K562 (cell line): ENCODE results near the gene ULBP2. TPM values are rescaled to one million over a fixed set of nuclear protein-coding genes. Genes with fewer than 3 reads are reported as not detected.

Experiments
- ATAC-seq: fragments of 200-7000 bp; cut with Tn5 transposase; 3 replicates; pipeline ENCODE4 v1.9.1; 2020; ENCODE audit warnings: moderate library complexity
- BruUV-seq: library from RNA; stranded (reverse); fragments of 400-500 nt; replicated peaks from 2 replicates; lab custom pipeline; 2021; lab: Mats Ljungman, UMichigan
- CTCF ChIA-PET: fragments of 300-600 bp; formaldehyde crosslinking; extraction: SDS; loops from one replicate; lab custom pipeline; 2021; ENCODE audit warnings: low intra/inter-chr PET ratio; lab: Yijun Ruan, JAX
- POLR2A ChIA-PET: fragments of 300-600, 350-650 bp; sonication (Branson Sonifier 250); formaldehyde crosslinking; extraction: SDS; loops from one replicate; lab custom pipeline; 2021; ENCODE audit warnings: antibody characterized with exemption, inconsistent platforms; lab: Yijun Ruan, JAX
- DNase-seq, 4 experiments: peaks; one replicate each; pipeline versions ENCODE4 v3.0.0 to v3.0.0-alpha.2; 2011 to 2018; ENCODE audit warnings: low spot score in 3 of 4, mixed read lengths in 3 of 4; ENCODE audit errors: extremely low read depth in 1 of 4
- FAIRE-seq: peaks from 2 replicates; lab custom pipeline; 2011; peaks lifted over from hg19 to GRCh38; lab: Jason Lieb, UNC
- H2AFZ ChIP-seq: 2 replicates; pipeline ENCODE4 v1.6.0; 2011; ENCODE audit warnings: low read depth, low read length, control low read depth, inconsistent platforms
- H3K27ac ChIP-seq: fragments of 200-600 bp; 3 replicates; pipeline ENCODE4 v1.8.0; 2011; ENCODE audit warnings: low read depth, mild to moderate bottlenecking, control low read depth, inconsistent platforms, low read length, moderate library complexity, mixed read lengths; ENCODE audit errors: extremely low read depth
- H3K27me3 ChIP-seq, 2 experiments: fragments of 300-600 bp in 1 of 2; 2 replicates in 1 of 2; 3 replicates in 1 of 2; pipeline versions ENCODE4 v1.6.0 to v1.8.0; 2011; ENCODE audit warnings: inconsistent platforms in 2 of 2, low read length in 2 of 2, mild to moderate bottlenecking in 1 of 2, mixed read lengths in 1 of 2, moderate library complexity in 1 of 2; ENCODE audit not compliant: control insufficient read depth in 2 of 2, insufficient read depth in 2 of 2
- H3K36me3 ChIP-seq: fragments of 300-600 bp; 3 replicates; pipeline ENCODE4 v1.8.0; 2011; ENCODE audit warnings: mild to moderate bottlenecking, low read length, inconsistent platforms; ENCODE audit not compliant: control insufficient read depth, insufficient read depth
- H3K4me1 ChIP-seq, 2 experiments: fragments of 200-600 bp in 1 of 2; replicated peaks in 1 of 2; 2 replicates in 1 of 2; 3 replicates in 1 of 2; pipeline versions ENCODE4 v1.5.1 to v1.8.0; 2011; ENCODE audit warnings: inconsistent platforms in 2 of 2, low read length in 2 of 2, mild to moderate bottlenecking in 1 of 2, mixed read lengths in 1 of 2, moderate library complexity in 1 of 2; ENCODE audit not compliant: control insufficient read depth in 2 of 2, insufficient read depth in 2 of 2
- H3K4me2 ChIP-seq: 2 replicates; pipeline ENCODE4 v1.6.1; 2011; ENCODE audit warnings: low read length, control low read depth, inconsistent platforms, mixed read lengths; ENCODE audit not compliant: insufficient read depth
- H3K4me3 ChIP-seq: fragments of 200-600 bp; sonication (generic), shearing (Covaris generic); 2 replicates; pipeline ENCODE4 v1.5.1; 2016; ENCODE audit warnings: control low read depth, inconsistent platforms
- H3K79me2 ChIP-seq: fragments of 200-600 bp; 3 replicates; pipeline ENCODE4 v1.8.0; 2011; ENCODE audit warnings: low read length, inconsistent platforms; ENCODE audit not compliant: control insufficient read depth, insufficient read depth
- H3K9ac ChIP-seq, 2 experiments: 2 replicates each; pipeline versions ENCODE4 v1.6.0 to v1.6.1; 2011; ENCODE audit warnings: low read depth in 2 of 2, low read length in 2 of 2, control low read depth in 1 of 2, inconsistent platforms in 1 of 2, mild to moderate bottlenecking in 1 of 2, mixed read lengths in 1 of 2; ENCODE audit not compliant: insufficient read depth in 1 of 2
- H3K9me1 ChIP-seq: one replicate; pipeline ENCODE4 v1.6.0; 2011; ENCODE audit warnings: inconsistent platforms, mild to moderate bottlenecking, low read length, moderate library complexity; ENCODE audit not compliant: control insufficient read depth, insufficient read depth
- H3K9me3 ChIP-seq: replicated peaks from 2 replicates; pipeline ENCODE4 v1.5.1; 2011; ENCODE audit warnings: low read depth, low read length, inconsistent platforms; ENCODE audit not compliant: control insufficient read depth, insufficient read depth
- H4K20me1 ChIP-seq: replicated peaks from 2 replicates; pipeline ENCODE4 v1.6.1; 2011; ENCODE audit warnings: low read length, inconsistent platforms, mixed read lengths; ENCODE audit not compliant: control insufficient read depth, insufficient read depth
- ASH1L ChIP-seq: fragments of 450-650 bp; IDR thresholded peaks from 2 replicates; pipeline ENCODE4 v1.6.1; 2018; ENCODE audit warnings: borderline replicate concordance, mild to moderate bottlenecking, low read depth; ENCODE audit not compliant: partially characterized antibody
- CCNT2 ChIP-seq: IDR thresholded peaks from 2 replicates; pipeline ENCODE4 v1.6.1; 2011; ENCODE audit warnings: borderline replicate concordance, low read depth, mild to moderate bottlenecking, moderate library complexity, mixed read lengths, low read length; ENCODE audit not compliant: insufficient read length; ENCODE audit errors: extremely low read depth
- CUX1 ChIP-seq: fragments of 200-800 bp; sonication (Bioruptor generic); IDR thresholded peaks from 2 replicates; pipeline ENCODE4 v1.6.1; 2016; ENCODE audit warnings: missing genetic modification characterization, missing compliant biosample characterization
- HNRNPK ChIP-seq: fragments of 200-400 bp; formaldehyde crosslinking; IDR thresholded peaks from one replicate; pipeline ENCODE4 v1.6.1; 2018; ENCODE audit warnings: mild to moderate bottlenecking, low read depth, low read length; ENCODE audit not compliant: poor library complexity, severe bottlenecking
- ILK ChIP-seq: fragments of 450-650 bp; IDR thresholded peaks from 2 replicates; pipeline ENCODE4 v1.6.1; 2016; ENCODE audit warnings: missing genetic modification characterization, low read depth, mild to moderate bottlenecking, missing compliant biosample characterization, moderate library complexity, borderline replicate concordance
- KAT8 ChIP-seq: fragments of 450-650 bp; IDR thresholded peaks from 2 replicates; pipeline ENCODE4 v1.6.1; 2016; ENCODE audit warnings: low read depth, mild to moderate bottlenecking
- MCM3 ChIP-seq: fragments of 450-650 bp; IDR thresholded peaks from 2 replicates; pipeline ENCODE4 v1.6.1; 2016
- MYNN ChIP-seq, 2 experiments: sonication (generic); formaldehyde crosslinking in 1 of 2; IDR thresholded peaks; 2 replicates each; pipeline versions ENCODE4 v1.5.0 to v1.6.1; 2016 to 2020; ENCODE audit warnings: antibody characterized with exemption in 1 of 2, missing genetic modification reagents in 1 of 2
- PTBP1 ChIP-seq: fragments of 200-400 bp; formaldehyde crosslinking; IDR thresholded peaks from 2 replicates; pipeline ENCODE4 v1.6.1; 2017; ENCODE audit warnings: low read depth, low read length
- RBM34 ChIP-seq: fragments of 200-400 bp; formaldehyde crosslinking; IDR thresholded peaks from 2 replicates; pipeline ENCODE4 v1.6.1; 2018; ENCODE audit warnings: low read length, borderline replicate concordance; ENCODE audit not compliant: insufficient read depth
- SAFB2 ChIP-seq: fragments of 200-400 bp; formaldehyde crosslinking; IDR thresholded peaks from 2 replicates; pipeline ENCODE4 v1.6.1; 2018; ENCODE audit warnings: borderline replicate concordance, low read length, low read depth, moderate library complexity; ENCODE audit not compliant: severe bottlenecking
- SMAD2 ChIP-seq: fragments of 150-350 bp; IDR thresholded peaks from 2 replicates; pipeline ENCODE4 v1.6.1; 2014; ENCODE audit warnings: low read depth, mild to moderate bottlenecking, low read length
- SMARCC2 ChIP-seq: fragments of 450-650 bp; IDR thresholded peaks from 2 replicates; pipeline ENCODE4 v1.6.1; 2017; ENCODE audit warnings: antibody characterized with exemption, moderate library complexity, mild to moderate bottlenecking, low read depth
- SMARCE1 ChIP-seq: fragments of 450-650 bp; IDR thresholded peaks from 2 replicates; pipeline ENCODE4 v1.7.1; 2016; ENCODE audit warnings: mild to moderate bottlenecking
- TAF9B ChIP-seq: fragments of 450-650 bp; IDR thresholded peaks from 2 replicates; pipeline ENCODE4 v1.6.1; 2018; ENCODE audit warnings: mild to moderate bottlenecking; ENCODE audit not compliant: partially characterized antibody
- THRAP3 ChIP-seq: fragments of 450-650 bp; IDR thresholded peaks from 2 replicates; pipeline ENCODE4 v1.6.1; 2016; ENCODE audit warnings: mild to moderate bottlenecking, inconsistent platforms, borderline replicate concordance
- ZNF212 ChIP-seq: fragments of 450-650 bp; formaldehyde crosslinking; IDR thresholded peaks from 2 replicates; pipeline ENCODE4 v1.4.0; 2020; ENCODE audit warnings: mild to moderate bottlenecking
- WGBS: fragments of 100-300 bp; shearing (Covaris generic); methylation state at CpG from one replicate; pipeline ENCODE4 v1.1.6; 2016; ENCODE audit warnings: low coverage, mixed read lengths; ENCODE audit not compliant: insufficient coverage; ENCODE audit errors: missing lambda C conversion rate; 5-methylcytosine and 5-hydroxymethylcytosine counted together
- in situ Hi-C: fragments of 300-500 bp; cut with MboI; formaldehyde crosslinking; loops from 4 replicates; pipeline ENCODE4 v1.15.0; 2018; ENCODE audit warnings: inconsistent platforms, mixed read lengths
- intact Hi-C: fragments of 100-400 bp; cut with micrococcal nuclease; formaldehyde crosslinking; loops from 2 replicates; pipeline ENCODE4 v1.14.2; 2022
- polyA plus RNA-seq, 8 experiments: library from polyadenylated mRNA; depleted of rRNA in 4 of 8; stranded (reverse) in 5 of 8; unstranded in 3 of 8; fragments of >200 nt; fragmentation: Nextera tagmentation in 2 of 8; fragmentation: Illumina TruSeq in 1 of 8; extraction: Ambion mirVana in 2 of 8; extraction: Trizol in 1 of 8; gene quantifications; 2 replicates each; pipeline versions ENCODE4 v1.2.1 to v1.2.3, GENCODE V29; 2011 to 2014; ENCODE audit warnings: inconsistent platforms in 1 of 8, missing spikeins in 1 of 8
- total RNA-seq, 7 experiments: library from RNA; depleted of rRNA in 6 of 7; stranded (reverse); fragments of >200 nt in 6 of 7; fragmentation: Illumina TruSeq in 2 of 7; extraction: Trizol in 2 of 7; gene quantifications; 2 replicates each; pipeline versions ENCODE4 v1.2.1 to v1.2.3, GENCODE V29; 2011 to 2021; ENCODE audit warnings: low replicate concordance in 1 of 7

The ULBP2 gene
- total and polyA plus RNA-seq, 9 of the 15 experiments (the other 6 are each of a cell fraction or from before 2014, with no cell fraction given): 0.50 to 5.3 (median 1.2) TPM

GRCh38 chr6:149951096-149951495 is 9.3 kb downstream of the ULBP2 start:
- no peak for DNase-seq
- Histone ChIP-seq H3K4me2 (no peak overlapping the region), H2AFZ (no peak overlapping the region), H3K27ac (no peak overlapping the region), H3K79me2 (no peaks in the 10 kb centered on the region), H3K4me3 (no peak overlapping the region), H4K20me1 (peaks cover 5% of the 10 kb centered on the region; the same call in 1 of the 2 replicates), H3K27me3 (peaks cover 15 to 44% of the 10 kb centered on the region in 2 experiments), H3K9ac (no peak overlapping the region), H3K36me3 (no peaks in the 10 kb centered on the region), H3K4me1 (peaks cover 0 to 7% of the 10 kb centered on the region in 2 experiments; a peak in 3 of 5 replicates), H3K9me1 (no peaks in the 10 kb centered on the region), H3K9me3 (no peaks in the 10 kb centered on the region)
- intact Hi-C loops (no loop called here), in situ Hi-C loops (no loop called here)
- no peak for ATAC-seq
- TF ChIP-seq MCM3: no peak
- no peak for TF ChIP-seq ILK (tag)
- TF ChIP-seq THRAP3: no peak
- TF ChIP-seq RBM34: no peak
- TF ChIP-seq HNRNPK: no peak
- TF ChIP-seq SAFB2: no peak
- TF ChIP-seq CUX1 (CRISPR knock-in tag): no peak
- TF ChIP-seq KAT8: no peak
- no peak for TF ChIP-seq TAF9B
- no peak for TF ChIP-seq ASH1L
- TF ChIP-seq CCNT2: no peak
- TF ChIP-seq ZNF212 (CRISPR knock-in tag): no peak
- no peak for TF ChIP-seq SMAD2
- TF ChIP-seq SMARCE1: no peak
- no peak for TF ChIP-seq PTBP1
- TF ChIP-seq MYNN (IDR thresholded peaks at IDR 0.05): no peak
- no peak for TF ChIP-seq MYNN (CRISPR knock-in tag; IDR thresholded peaks at IDR 0.05)
- TF ChIP-seq SMARCC2: no peak
- BruUV-seq: no TSS peak
- ChIA-PET CTCF (no interaction called here), POLR2A (no interaction called here)
- under 1% methylated on average over 9 of the region's 9 CpGs for WGBS
- FAIRE-seq: no peak
